ENCODE data around the gene TPD52L1.

DNA sequence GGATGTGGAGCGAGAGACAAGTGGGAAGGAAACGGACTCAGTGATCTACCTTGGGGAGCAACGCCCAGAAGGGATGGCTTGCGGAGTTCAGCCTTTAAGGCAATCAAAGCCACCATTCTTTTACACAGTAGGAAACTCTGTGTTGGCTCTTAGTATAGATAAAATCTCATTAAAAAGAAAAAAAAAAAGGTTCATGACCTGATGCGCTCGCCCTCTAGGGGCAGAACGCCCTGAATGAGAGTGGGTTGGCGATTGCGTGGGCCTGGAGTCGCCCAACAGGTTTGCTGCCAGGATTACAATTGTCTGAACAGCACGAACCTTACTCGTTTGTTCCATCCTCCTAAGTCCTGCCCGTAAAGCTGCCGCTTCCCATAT, 1.2 kb downstream of the TPD52L1 start:
- TF ChIP-seq TAF1 (IDR thresholded peaks at IDR 0.05; ENCODE audit: borderline replicate concordance, insufficient read depth, low read length) (no peak), POLR2AphosphoS5 (IDR thresholded peaks at IDR 0.05; ENCODE audit: low read depth, low read length) (no peak), REST (IDR thresholded peaks at IDR 0.05; ENCODE audit: insufficient read depth in 1 of 2, low read depth in 2 of 2, low read length in 2 of 2) (no peak), FOXP2 (optimal IDR thresholded peaks at IDR 0.05; ENCODE audit: borderline replicate concordance, extremely low read depth, extremely low read length, insufficient read depth) (no peak), SIN3A (IDR thresholded peaks at IDR 0.05; ENCODE audit: borderline replicate concordance, insufficient read depth, low read length) (no peak)
